ENCODE results near the gene DTD1.

DNA sequence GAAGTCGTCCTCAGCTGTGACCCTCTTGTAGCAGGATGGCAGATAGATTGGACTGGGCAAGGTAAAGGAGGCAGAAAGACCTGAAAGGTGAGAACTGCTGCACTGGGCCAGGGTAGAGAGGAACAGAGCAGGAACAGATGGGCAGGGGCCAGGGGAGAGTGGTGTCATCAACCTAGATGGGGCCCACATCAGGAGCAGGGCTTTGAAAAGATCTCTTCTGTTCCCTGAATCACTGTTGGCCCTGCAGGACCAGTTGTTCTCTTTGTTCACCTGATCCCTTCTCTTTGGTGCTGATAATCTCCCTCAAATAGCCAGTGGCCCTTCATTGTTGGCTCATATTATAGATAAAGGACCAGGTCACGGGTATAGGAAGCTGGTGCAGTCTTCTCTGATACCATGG, 59.9 kb downstream of the DTD1 start:
- TF ChIP-seq POLR2A (IDR thresholded peaks at IDR 0.05) = no peak
- TF ChIP-seq, protein P1, sequence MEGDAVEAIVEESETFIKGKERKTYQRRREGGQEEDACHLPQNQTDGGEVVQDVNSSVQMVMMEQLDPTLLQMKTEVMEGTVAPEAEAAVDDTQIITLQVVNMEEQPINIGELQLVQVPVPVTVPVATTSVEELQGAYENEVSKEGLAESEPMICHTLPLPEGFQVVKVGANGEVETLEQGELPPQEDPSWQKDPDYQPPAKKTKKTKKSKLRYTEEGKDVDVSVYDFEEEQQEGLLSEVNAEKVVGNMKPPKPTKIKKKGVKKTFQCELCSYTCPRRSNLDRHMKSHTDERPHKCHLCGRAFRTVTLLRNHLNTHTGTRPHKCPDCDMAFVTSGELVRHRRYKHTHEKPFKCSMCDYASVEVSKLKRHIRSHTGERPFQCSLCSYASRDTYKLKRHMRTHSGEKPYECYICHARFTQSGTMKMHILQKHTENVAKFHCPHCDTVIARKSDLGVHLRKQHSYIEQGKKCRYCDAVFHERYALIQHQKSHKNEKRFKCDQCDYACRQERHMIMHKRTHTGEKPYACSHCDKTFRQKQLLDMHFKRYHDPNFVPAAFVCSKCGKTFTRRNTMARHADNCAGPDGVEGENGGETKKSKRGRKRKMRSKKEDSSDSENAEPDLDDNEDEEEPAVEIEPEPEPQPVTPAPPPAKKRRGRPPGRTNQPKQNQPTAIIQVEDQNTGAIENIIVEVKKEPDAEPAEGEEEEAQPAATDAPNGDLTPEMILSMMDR (IDR thresholded peaks at IDR 0.05) = no peak

Data from esophagus squamous epithelium (tissue), 4 donors.